Esophagus muscularis mucosa (tissue), 3 donors: Measurements from ENCODE around the gene RPAP3.

Experiments
- POLR2A ChIP-seq: fragments of 450-650 bp; IDR thresholded peaks from one replicate; pipeline ENCODE4 v1.6.1; 2017; ENCODE audit warnings: antibody characterized with exemption, moderate library complexity, mild to moderate bottlenecking, low read depth
- TF ChIP-seq, protein P1 (sequence below), 3 experiments: fragments of 200-600 bp in 2 of 3; fragments of 450-650 bp in 1 of 3; sonication (generic) in 2 of 3; IDR thresholded peaks; one replicate each; pipeline ENCODE4 v1.5.1; 2017 to 2019; ENCODE audit warnings: antibody characterized with exemption in 3 of 3, mild to moderate bottlenecking in 2 of 3, moderate library complexity in 1 of 3

DNA sequence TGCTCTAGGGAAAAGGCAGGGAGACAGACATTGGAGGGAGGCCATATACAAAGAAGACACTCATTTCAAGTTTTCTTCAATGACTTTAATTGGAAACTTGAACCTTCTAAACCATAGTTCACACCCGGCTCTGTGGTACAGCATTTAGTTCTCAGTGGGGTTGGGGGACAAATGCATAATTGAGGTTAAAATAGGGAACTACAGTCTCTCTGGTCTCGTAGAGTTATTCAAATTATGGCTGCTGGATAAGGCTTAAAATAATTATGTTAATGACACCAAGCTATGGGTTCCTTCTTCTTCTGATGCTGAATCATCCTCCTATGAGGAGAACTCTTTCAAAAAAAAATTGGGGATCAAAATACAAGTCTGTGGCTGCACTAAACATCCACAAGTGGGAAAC is 3.8 kb upstream of the RPAP3 start:
- TF ChIP-seq, protein P1, sequence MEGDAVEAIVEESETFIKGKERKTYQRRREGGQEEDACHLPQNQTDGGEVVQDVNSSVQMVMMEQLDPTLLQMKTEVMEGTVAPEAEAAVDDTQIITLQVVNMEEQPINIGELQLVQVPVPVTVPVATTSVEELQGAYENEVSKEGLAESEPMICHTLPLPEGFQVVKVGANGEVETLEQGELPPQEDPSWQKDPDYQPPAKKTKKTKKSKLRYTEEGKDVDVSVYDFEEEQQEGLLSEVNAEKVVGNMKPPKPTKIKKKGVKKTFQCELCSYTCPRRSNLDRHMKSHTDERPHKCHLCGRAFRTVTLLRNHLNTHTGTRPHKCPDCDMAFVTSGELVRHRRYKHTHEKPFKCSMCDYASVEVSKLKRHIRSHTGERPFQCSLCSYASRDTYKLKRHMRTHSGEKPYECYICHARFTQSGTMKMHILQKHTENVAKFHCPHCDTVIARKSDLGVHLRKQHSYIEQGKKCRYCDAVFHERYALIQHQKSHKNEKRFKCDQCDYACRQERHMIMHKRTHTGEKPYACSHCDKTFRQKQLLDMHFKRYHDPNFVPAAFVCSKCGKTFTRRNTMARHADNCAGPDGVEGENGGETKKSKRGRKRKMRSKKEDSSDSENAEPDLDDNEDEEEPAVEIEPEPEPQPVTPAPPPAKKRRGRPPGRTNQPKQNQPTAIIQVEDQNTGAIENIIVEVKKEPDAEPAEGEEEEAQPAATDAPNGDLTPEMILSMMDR (IDR thresholded peaks at IDR 0.05): no peak
- TF ChIP-seq POLR2A: no peak
